ENCODE data around the gene ICAM1. TPM values are rescaled to one million over a fixed set of nuclear protein-coding genes. Genes with fewer than 3 reads are reported as not detected.

The ICAM1 gene, protein sequence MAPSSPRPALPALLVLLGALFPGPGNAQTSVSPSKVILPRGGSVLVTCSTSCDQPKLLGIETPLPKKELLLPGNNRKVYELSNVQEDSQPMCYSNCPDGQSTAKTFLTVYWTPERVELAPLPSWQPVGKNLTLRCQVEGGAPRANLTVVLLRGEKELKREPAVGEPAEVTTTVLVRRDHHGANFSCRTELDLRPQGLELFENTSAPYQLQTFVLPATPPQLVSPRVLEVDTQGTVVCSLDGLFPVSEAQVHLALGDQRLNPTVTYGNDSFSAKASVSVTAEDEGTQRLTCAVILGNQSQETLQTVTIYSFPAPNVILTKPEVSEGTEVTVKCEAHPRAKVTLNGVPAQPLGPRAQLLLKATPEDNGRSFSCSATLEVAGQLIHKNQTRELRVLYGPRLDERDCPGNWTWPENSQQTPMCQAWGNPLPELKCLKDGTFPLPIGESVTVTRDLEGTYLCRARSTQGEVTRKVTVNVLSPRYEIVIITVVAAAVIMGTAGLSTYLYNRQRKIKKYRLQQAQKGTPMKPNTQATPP
- total RNA-seq (2013): 44.1 TPM
- 100 to 1,000 TPM in 1 of 3 donors, 10 to 100 TPM in 2; 21.6 to 118 (median 40.8) TPM for polyA plus RNA-seq
- polyA minus RNA-seq: 114 and 118 TPM in 2 replicates
- 252 to 1,507 (median 708) reads per million in 11 experiments for total RNA-seq

DNA sequence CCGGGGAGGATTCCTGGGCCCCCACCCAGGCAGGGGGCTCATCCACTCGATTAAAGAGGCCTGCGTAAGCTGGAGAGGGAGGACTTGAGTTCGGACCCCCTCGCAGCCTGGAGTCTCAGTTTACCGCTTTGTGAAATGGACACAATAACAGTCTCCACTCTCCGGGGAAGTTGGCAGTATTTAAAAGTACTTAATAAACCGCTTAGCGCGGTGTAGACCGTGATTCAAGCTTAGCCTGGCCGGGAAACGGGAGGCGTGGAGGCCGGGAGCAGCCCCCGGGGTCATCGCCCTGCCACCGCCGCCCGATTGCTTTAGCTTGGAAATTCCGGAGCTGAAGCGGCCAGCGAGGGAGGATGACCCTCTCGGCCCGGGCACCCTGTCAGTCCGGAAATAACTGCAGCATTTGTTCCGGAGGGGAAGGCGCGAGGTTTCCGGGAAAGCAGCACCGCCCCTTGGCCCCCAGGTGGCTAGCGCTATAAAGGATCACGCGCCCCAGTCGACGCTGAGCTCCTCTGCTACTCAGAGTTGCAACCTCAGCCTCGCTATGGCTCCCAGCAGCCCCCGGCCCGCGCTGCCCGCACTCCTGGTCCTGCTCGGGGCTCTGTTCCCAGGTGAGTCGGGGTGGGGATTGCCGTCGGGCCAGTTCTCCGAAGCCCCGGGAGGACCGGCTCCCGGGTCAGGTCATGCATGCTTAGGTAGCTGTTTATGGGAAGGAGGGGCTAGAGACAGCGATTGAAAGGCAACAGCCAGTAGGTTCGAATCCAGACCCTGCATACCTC is at the start of gene ICAM1:
Gene ICAM1, plus strand, starts transcription at position 505 of the 779 bp plus-strand sequence. Its CDS starts 40 bp downstream, at position 545.
- Mint-ChIP-seq H3K27ac (peak within 1 kb of the TSS; percentile 97 to 99 (median 98)), H3K4me1 (peaks cover 41% of the 10 kb centered on the region), H3K4me3 (peak within 1 kb of the TSS; percentile 88 to 93), H3K36me3 (peaks cover 20 to 41% of the 10 kb centered on the region in 2 donors), H3K27me3 (ENCODE audit: low read depth in 3 of 3) (peaks cover 2 to 4% (median 3%) of the 10 kb centered on the region in 3 donors), H3K9me3 (peaks cover 0 to 2% (median 0%) of the 10 kb centered on the region in 7 donors)
- Histone ChIP-seq H3K79me2 (ENCODE audit: insufficient read depth, low read length) (peaks cover 30% of the 10 kb centered on the region), H3K36me3 (replicated peaks in 1 of 2; ENCODE audit: control insufficient read depth in 1 of 2, insufficient read depth in 2 of 2, low read length in 2 of 2) (peaks cover 14 to 21% of the 10 kb centered on the region in 2 donors), H2AFZ (ENCODE audit: insufficient read depth, low read depth, low read length, poor library complexity, severe bottlenecking) (peak within 1 kb of the TSS; percentile 73), H3K9ac (ENCODE audit: insufficient read depth, low read length, poor library complexity, severe bottlenecking) (peak within 1 kb of the TSS; percentile 92), H3K4me3 (replicated peaks in 1 of 3; ENCODE audit: low read depth in 2 of 3, low read length in 3 of 3) (peak within 1 kb of the TSS; percentile 75 to 96 (median 76)), H3K27ac (ENCODE audit: low read depth in 1 of 2, low read length in 2 of 2) (peak within 1 kb of the TSS; percentile 95 to 96), H3K4me1 (ENCODE audit: control insufficient read depth in 1 of 2, insufficient read depth in 2 of 2, low read length in 2 of 2) (peaks cover 42 to 55% of the 10 kb centered on the region in 2 donors), H3K27me3 (ENCODE audit: control insufficient read depth in 2 of 2, insufficient read depth in 2 of 2, low read length in 2 of 2) (no peaks in the 10 kb centered on the region), H3K4me2 (replicated peaks; ENCODE audit: extremely low read depth, low read length, poor library complexity, severe bottlenecking) (peak within 1 kb of the TSS; percentile 89), H3K9me3 (replicated peaks in 1 of 2; ENCODE audit: control insufficient read depth in 1 of 2, insufficient read depth in 1 of 2, low read length in 2 of 2) (no peaks in the 10 kb centered on the region), H4K20me1 (ENCODE audit: insufficient read depth, low read length) (peaks cover 48% of the 10 kb centered on the region)
- TF ChIP-seq, protein P1, sequence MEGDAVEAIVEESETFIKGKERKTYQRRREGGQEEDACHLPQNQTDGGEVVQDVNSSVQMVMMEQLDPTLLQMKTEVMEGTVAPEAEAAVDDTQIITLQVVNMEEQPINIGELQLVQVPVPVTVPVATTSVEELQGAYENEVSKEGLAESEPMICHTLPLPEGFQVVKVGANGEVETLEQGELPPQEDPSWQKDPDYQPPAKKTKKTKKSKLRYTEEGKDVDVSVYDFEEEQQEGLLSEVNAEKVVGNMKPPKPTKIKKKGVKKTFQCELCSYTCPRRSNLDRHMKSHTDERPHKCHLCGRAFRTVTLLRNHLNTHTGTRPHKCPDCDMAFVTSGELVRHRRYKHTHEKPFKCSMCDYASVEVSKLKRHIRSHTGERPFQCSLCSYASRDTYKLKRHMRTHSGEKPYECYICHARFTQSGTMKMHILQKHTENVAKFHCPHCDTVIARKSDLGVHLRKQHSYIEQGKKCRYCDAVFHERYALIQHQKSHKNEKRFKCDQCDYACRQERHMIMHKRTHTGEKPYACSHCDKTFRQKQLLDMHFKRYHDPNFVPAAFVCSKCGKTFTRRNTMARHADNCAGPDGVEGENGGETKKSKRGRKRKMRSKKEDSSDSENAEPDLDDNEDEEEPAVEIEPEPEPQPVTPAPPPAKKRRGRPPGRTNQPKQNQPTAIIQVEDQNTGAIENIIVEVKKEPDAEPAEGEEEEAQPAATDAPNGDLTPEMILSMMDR (IDR thresholded peaks at IDR 0.05): peak; percentile 14
- WGBS (ENCODE audit: insufficient coverage): under 1% methylated on average over 45 of the region's 51 CpGs
- intact Hi-C loops (cut with micrococcal nuclease): loop anchor here (2.0 to 5.0 kb wide), 3 partner anchors 61 to 110 kb away; partner anchors contain the start of genes RAVER1 (in 2 of the 2) and TYK2 (in 1 of the 2)
- DNase-seq: peak; percentile 91 to 99 (median 95)

All from CD14-positive monocyte (primary cell).